ENCODE data around the gene SLC2A9. TPM values are rescaled to one million over a fixed set of nuclear protein-coding genes. Genes with fewer than 3 reads are reported as not detected.
"Not testable (repeated sequence)": the region's sequence is repeated elsewhere in the genome, so short reads cannot be mapped to it uniquely, and the experiment has no call there.

The SLC2A9 gene
- total and polyA plus RNA-seq, 2 donors (not counting 3 experiments of a cell fraction or from before 2014, with no cell fraction given): 1.6 to 1.8 TPM

GRCh38 chr4:9785891-9786290 is 235.4 kb downstream of the SLC2A9 start:
- DNase-seq (ENCODE audit: low read depth, low spot score); H3K27ac ChIP-seq (ENCODE audit: insufficient read depth, low read depth, low read length); BruUV-seq (replicated peaks); H3K9ac ChIP-seq (replicated peaks; ENCODE audit: extremely low read depth, insufficient read depth, low read length); H3K4me1 ChIP-seq (ENCODE audit: control insufficient read depth, extremely low read depth, insufficient read depth, low read length); H3K9me1 ChIP-seq (replicated peaks; ENCODE audit: control insufficient read depth, extremely low read depth, insufficient read depth, low read length); H3K27me3 ChIP-seq (ENCODE audit: control insufficient read depth in 2 of 2, insufficient read depth in 2 of 2, low read length in 2 of 2); H3K4me3 ChIP-seq (replicated peaks in 1 of 3; ENCODE audit: insufficient read depth in 1 of 3, low read depth in 1 of 3, low read length in 3 of 3); H3K4me2 ChIP-seq (ENCODE audit: insufficient read depth, low read length); POLR2A ChIA-PET; CTCF ChIA-PET; H3K36me3 ChIP-seq (ENCODE audit: control insufficient read depth in 2 of 2, extremely low read depth in 1 of 2, insufficient read depth in 2 of 2, low read length in 2 of 2); H2AFZ ChIP-seq (ENCODE audit: low read depth, low read length); H3K79me2 ChIP-seq (ENCODE audit: control insufficient read depth, insufficient read depth, low read length); H3K9me3 ChIP-seq (replicated peaks; ENCODE audit: control insufficient read depth, insufficient read depth, low read length); dilution Hi-C loops (cut with MboI; ENCODE audit: extremely low pct_ligation_motif_present, low sequenced_read_pairs); H4K20me1 ChIP-seq (replicated peaks; ENCODE audit: control insufficient read depth, extremely low read depth, insufficient read depth, low read length); intact Hi-C loops (cut with micrococcal nuclease); FAIRE-seq: not testable (repeated sequence)

DNA sequence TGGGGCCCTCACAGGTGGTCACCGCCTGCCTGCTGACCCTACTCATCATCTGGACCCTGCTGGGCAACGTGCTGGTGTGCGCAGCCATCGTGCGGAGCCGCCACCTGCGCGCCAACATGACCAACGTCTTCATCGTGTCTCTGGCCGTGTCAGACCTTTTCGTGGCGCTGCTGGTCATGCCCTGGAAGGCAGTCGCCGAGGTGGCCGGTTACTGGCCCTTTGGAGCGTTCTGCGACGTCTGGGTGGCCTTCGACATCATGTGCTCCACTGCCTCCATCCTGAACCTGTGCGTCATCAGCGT is 239.2 kb downstream of the SLC2A9 start:
- H3K4me2 ChIP-seq (ENCODE audit: insufficient read depth, low read length): no peak overlapping the region
- H3K79me2 ChIP-seq (ENCODE audit: control insufficient read depth, insufficient read depth, low read length): no peaks in the 10 kb centered on the region
- no peaks in the 10 kb centered on the region for H3K27me3 ChIP-seq (ENCODE audit: control insufficient read depth in 2 of 2, insufficient read depth in 2 of 2, low read length in 2 of 2)
- no peaks in the 10 kb centered on the region for H4K20me1 ChIP-seq (replicated peaks; ENCODE audit: control insufficient read depth, extremely low read depth, insufficient read depth, low read length)
- no peak overlapping the region for H3K27ac ChIP-seq (ENCODE audit: insufficient read depth, low read depth, low read length)
- H3K36me3 ChIP-seq (ENCODE audit: control insufficient read depth in 2 of 2, extremely low read depth in 1 of 2, insufficient read depth in 2 of 2, low read length in 2 of 2): no peaks in the 10 kb centered on the region
- H3K9me1 ChIP-seq (replicated peaks; ENCODE audit: control insufficient read depth, extremely low read depth, insufficient read depth, low read length): no peaks in the 10 kb centered on the region
- no TSS peak for BruUV-seq (replicated peaks)
- H3K9ac ChIP-seq (replicated peaks; ENCODE audit: extremely low read depth, insufficient read depth, low read length): no peak overlapping the region
- H3K4me1 ChIP-seq (ENCODE audit: control insufficient read depth, extremely low read depth, insufficient read depth, low read length): no peaks in the 10 kb centered on the region
- TF ChIP-seq POLR2AphosphoS5 (IDR thresholded peaks at IDR 0.05; ENCODE audit: insufficient read depth, low read depth, low read length) (no peak), CTCF (IDR thresholded peaks at IDR 0.05; ENCODE audit: extremely low read depth in 1 of 2, insufficient read depth in 1 of 2, low read depth in 1 of 2, low read length in 2 of 2) (no peak), EZH2 (IDR thresholded peaks at IDR 0.05; ENCODE audit: borderline replicate concordance, low read depth, low read length, severe bottlenecking) (no peak), MAX (IDR thresholded peaks at IDR 0.05; ENCODE audit: insufficient read depth, insufficient read length) (no peak), FOS (IDR thresholded peaks at IDR 0.05; ENCODE audit: borderline replicate concordance, insufficient read depth, low read length) (no peak), JUN (IDR thresholded peaks at IDR 0.05; ENCODE audit: borderline replicate concordance, insufficient read depth, insufficient read length, low read depth) (no peak), GATA2 (IDR thresholded peaks at IDR 0.05; ENCODE audit: insufficient read depth, insufficient read length, low read depth, low read length) (no peak)
- H2AFZ ChIP-seq (ENCODE audit: low read depth, low read length): no peak overlapping the region
- DNase-seq (ENCODE audit: low read depth, low spot score) (no peak), FAIRE-seq (no peak)
- CTCF ChIA-PET: no interaction called here
- dilution Hi-C loops (cut with MboI; ENCODE audit: extremely low pct_ligation_motif_present, low sequenced_read_pairs) (no loop called here), intact Hi-C loops (cut with micrococcal nuclease) (no loop called here)
- H3K4me3 ChIP-seq (replicated peaks in 1 of 3; ENCODE audit: insufficient read depth in 1 of 3, low read depth in 1 of 3, low read length in 3 of 3): no peak overlapping the region
- no peaks in the 10 kb centered on the region for H3K9me3 ChIP-seq (replicated peaks; ENCODE audit: control insufficient read depth, insufficient read depth, low read length)
- POLR2A ChIA-PET: no interaction called here
